NK-92 (cell line): ENCODE measurements around the gene NFATC2.

Experiments
- DNase-seq: peaks from one replicate; lab custom pipeline; 2025; ENCODE audit not compliant: unreplicated experiment; lab: John Stamatoyannopoulos, UW

Gene NFATC2

DNA sequence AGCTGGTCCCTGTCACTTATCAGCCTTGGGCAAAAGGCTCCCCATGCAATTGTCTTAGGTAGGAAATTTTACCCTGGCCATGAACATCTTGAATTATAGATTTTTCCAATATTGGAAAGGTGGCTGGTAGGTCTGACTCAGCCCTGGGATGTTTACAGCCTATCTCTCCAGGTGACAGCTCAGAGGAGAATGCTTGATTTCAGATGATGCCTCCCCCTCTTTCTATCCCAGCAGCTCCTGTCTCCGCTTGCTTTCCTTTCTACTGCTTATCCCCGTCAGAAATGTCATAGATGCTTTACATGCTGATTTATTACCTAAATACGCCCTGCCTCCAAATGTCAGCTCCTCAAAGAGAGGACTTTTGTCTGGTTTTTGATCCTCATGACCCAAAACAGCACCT is 109.6 kb downstream of the NFATC2 start:
- no peak for DNase-seq

DNA sequence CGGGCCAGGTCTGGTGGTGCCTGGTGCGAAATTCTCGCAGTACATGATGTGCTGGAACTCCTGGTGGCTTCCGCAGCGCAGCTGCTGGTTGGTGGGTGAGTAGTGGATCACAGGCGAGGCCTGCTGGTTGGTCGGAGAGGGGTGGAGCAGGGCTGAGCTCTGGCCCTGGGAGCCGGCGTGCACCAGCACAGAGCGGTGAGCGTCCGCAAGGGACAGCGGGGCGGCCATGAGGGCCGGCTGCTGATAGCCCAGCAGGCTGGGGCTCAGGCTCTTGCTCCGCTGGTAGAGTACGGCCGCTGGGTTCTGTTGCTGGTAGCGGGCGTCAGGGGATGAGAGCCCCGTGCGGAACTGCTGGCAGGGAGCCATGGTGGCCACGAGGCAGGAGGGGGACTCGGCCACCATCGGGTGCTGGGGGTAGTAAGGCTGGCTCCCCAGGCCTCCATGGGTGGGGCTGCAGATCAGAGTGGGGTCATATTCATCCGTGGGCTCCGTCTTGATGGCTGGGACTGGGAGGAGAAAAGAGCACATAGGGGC is 110.2 kb downstream of the NFATC2 start:
- no peak for DNase-seq

DNA sequence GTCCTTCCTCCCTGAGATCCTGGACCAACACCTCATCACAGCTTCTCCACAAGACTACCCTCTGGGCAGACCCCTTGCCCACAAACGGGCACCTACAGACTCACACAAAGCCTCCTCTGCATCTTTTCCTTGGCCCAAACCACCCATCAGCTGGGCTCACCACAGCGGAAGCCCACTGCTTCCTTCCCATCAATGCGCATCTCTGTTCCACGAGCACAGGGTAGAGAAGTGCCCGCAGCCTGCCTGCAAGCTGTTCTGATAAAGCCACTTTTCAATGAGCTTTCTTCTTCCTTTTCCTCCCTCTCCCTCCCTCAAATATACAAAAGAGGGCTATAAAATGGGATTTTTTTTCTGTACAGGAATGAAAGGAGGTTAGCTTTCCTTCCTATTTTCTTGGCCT is 111.2 kb downstream of the NFATC2 start:
- DNase-seq = no peak

DNA sequence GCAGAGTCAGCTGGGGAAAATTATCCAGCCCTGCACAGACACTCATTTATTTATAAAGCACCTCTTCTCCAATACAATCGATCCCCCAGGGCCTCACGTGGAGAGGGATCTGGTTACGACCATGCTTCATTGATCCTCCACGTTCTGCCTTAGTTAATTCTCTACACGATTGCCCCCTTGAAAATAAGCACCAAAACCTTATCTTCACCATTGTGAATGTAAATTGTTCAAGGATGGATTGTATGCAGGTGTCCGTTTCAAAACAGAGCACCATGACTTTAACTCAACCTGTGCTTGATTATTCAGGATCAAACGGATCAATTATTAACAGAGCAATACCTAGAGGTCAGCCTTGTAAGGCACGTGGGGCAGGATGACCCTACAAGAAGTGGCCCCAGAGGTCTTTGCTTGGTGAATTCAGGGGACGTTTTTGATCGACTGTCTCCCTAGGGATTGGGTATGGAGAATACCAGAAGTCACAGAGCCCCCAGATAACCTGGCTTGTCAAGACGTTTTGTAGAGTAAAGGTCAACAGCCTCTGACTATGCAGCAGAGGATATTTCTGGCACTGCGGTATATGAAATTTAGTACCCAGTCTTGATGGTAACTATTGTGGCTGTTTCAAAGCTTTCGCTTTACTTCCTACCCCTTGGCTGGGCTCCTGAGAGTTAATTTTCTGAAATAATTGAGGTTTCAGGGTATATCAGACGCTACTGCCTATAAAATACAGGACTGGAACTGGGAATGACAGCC is 112.1 kb downstream of the NFATC2 start:
- DNase-seq = no peak

DNA sequence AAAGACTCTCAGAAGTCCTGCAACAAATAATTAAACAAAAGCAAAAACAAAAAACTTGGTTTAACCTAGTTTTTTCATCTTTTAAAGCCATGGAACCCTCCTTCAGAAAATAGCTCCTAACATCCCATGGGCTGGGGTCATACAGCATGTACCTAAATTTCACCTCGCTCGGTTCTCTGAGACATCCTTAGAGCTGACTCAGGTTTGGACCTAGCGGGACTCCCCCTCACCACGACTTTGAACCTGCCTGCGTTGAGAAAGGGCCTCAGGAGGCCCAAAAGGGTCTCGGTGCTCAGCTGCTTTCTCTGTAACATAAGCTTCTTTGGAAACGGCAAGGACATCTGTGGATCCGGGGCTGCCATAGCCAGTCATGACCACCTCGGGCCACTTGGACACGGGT is 112.8 kb downstream of the NFATC2 start:
- no peak for DNase-seq

DNA sequence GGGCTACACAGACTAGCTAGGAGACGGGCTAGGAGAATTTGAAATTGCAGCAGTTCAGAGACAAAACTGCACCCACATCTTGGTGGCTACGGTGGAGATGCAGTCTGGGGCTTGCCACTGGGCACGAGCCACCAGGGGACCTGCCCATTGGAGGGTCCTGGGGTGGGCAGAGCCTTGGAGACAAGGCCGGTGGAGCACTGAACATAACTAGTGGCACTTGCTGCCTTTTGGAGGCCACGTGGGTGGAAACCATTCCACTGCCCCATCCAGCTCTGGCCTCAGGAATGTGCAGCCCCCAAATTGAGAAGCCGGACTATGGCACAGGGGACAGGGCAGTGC is 113.4 kb downstream of the NFATC2 start:
- DNase-seq = no peak

DNA sequence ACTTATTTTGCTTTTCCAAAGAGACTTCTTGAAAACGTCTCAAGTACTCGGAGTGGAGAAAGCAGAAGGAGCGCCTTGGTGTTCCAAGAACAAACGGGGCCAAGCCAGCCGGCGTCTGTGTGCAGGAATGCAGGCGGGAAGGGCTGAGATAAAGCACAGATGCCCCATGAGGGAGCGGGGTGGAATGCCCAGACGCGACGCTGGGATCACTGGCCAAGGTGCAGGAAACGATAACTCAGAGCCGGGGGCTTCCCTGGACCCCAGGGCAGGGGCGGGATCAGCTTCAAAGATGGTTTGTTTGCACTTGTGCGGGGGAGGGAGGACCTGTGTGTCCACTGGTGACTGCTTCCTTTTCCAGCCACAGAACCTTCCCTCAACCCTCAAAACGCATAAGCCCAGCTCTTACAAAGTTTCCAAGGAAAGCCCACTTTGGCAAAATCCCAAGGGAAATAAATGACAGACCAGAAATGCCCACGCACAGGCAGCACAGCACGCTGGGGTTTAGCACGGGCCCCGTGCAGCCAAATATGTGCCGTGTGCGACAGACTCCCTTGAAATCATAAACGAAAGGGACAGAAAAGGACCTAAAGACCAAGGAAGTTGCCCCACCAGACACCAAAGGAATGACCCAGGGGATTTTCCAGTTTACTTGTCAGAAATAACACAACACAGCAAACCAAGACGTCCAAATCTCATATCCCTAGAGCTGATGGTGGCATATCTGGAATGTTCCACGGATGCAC is 113.9 kb downstream of the NFATC2 start:
- no peak for DNase-seq

DNA sequence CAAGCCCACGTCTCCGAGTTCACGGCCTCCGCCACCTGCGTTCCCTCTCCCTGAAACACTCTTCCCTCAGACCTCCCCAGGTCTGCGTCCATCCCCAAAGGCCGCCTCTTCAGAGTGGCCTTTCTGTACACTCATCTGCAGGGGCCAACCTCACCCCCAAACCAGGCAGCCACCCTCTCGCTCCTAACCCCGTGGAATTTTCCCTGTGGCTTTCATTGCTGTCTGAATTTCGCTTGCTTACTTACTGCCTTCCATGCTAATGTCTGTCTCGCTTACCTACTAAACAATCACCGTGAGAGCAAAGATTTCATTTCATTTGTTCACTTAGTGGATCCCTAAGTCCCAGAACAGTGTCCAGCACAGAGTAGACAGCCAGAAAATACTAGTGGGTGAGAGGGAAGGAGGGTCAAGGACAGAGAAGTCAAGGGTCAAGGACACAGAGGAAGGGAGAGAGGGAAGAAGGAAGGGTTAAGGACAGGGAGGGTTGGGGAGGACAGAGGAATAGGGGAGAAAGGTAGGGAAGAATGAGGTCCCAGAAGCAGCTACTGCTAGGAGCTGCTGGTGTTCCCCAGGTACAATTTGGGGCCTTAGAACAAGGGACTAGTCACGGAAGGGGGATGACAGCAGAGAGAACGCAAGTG is 114.7 kb downstream of the NFATC2 start:
- DNase-seq = no peak

DNA sequence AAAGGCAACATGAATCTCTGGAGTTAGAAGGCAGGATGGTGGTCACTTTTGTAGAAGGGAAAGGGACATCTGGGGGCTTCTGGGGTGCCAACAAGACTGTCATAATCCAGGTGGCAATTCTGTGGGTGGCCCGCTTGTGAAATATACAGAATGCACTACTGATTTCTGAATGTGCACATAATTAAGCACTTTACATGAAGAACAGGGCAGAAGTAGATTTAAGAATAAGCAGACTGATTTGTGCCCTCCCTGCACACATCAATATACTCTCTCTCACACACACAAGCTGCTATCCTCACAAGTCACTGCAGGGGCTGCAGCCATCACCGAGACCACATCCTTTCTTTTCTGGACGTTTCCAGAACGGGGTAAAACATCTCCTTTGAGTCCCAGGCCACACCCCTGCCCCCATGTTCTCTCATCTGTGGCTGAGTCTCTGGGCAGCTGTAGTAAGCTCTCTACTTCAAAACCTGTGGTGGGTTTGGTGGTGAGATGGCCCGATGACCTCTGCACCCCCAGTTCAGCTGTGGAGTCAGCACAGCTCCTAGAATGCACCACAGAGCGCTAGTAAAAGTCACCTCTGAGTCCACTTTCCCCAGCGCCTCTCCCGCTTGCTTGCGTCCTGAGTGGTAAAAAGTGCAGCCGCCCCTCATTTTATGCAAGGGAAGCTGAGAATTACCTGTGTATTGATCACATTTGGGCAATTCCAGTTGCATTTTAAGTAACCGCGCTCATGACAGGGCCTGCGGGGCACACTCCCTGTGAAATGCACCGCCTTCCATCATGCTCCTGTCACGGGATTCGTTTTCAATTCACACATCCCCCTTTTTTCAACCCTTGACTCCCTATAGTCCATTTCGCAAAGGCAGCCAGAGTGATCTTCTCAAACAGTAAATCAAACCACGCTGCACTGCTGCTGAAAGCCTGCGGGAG is 115.5 kb downstream of the NFATC2 start:
- no peak for DNase-seq

DNA sequence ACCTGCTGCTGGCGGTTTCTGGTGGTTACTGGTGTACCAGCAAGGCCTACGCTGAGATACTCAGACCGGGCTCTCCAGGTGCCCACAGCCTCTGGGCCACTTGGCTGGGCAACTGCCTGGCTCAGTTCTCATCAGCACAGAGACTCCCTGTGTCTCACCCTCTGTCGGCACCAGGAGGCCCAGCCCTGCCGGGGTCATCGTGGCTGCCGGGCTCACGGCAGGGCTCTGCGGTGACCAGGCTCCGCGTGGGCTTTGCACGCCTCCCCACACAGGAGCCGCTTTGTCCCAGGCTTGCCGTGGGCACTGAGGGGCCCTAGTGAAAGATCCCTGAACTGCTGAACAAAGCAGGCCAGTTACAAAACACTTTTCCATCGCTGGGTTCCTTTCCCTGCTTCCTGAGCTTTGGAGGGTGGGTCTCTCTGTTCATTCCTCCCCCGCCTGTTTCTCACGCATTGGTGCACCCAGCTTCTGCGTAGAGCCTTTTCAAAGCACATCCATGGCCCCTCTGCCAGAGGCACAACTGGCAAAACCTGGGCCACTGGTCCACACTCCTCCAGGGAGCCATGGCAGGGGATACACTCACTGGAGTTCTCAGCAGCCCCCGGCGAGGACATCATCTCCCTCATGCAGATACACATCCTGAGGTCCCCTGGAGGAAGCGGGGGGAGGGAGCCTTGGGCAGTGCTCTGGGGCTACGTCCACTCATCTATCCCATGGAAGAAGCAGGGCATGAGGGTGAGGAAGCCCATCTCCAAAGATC is 117.0 kb downstream of the NFATC2 start:
- no peak for DNase-seq

DNA sequence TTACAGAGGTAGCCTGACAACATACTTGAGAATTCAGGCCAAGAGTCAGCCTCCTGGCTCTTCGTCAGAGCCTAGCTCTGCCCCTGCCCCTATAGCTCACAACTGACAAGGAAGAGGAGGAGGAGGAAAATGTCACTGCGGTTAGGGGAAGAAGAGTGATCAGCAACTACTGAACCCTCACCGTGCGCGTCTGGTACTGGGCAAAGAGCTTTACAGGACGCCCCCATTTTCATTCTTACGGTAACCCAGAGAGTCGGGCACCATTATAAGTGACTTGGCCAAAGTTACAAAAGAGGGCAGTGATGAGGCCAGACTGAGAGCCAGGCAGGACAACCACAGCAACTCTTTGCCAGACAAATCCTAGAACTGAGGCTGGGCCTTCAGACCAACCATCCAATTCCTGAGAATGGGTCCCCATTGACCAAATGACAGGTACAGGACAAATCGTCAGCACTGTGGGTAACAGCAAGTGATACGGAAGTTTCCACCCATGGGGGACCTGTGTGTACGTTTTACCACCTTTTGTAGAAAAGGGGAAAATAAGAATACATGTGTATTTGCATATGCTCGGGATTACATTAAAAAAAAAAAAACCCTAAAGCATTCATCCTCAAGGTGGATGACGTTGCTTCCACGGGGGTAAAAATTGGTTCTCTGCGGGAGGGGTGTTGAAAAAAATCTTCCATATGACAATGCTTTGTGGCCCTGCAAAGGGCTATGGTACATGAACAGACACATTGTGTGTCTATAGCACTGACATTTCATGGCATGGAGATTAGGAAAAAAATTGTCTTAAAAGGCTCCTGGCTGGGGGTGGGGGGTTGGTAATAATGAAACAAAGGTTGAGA is 118.0 kb downstream of the NFATC2 start:
- no peak for DNase-seq

DNA sequence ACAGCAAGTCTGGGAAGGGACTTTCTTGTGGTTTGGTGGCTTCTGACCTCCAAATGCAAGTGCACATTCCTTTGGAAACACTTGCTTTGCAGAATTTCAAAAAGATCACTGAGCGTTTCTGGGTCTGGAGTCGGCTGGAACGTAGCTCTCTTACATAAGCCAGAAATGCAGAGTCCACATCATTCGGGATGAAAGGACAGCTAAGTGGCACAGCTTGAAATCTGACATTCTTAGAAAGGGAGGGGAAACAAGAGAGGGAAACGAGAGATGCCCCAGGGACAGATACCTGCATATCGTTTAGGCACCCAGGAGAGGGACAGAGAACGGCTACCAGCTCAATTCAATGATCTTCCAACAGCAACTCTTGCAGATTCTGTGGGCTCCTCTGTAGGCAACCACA is 118.7 kb downstream of the NFATC2 start:
- no peak for DNase-seq

DNA sequence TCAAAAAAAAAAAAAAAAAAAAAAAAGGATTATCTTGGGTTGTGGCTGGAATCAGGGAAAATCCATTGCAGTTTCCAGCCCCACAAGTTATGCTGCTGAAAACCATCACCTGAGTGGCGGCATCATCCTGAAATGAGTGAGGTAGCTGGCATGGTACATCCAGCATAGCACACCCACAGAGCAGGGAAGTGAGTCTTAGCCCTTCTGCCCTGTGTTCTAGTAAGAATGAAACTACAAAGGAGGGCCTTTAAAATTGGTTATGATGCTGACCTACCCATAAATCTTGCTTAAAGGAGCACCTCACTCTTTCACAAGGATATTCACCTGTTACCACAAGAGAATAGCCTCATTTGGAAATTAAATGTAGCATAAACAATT is 119.2 kb downstream of the NFATC2 start:
- no peak for DNase-seq

DNA sequence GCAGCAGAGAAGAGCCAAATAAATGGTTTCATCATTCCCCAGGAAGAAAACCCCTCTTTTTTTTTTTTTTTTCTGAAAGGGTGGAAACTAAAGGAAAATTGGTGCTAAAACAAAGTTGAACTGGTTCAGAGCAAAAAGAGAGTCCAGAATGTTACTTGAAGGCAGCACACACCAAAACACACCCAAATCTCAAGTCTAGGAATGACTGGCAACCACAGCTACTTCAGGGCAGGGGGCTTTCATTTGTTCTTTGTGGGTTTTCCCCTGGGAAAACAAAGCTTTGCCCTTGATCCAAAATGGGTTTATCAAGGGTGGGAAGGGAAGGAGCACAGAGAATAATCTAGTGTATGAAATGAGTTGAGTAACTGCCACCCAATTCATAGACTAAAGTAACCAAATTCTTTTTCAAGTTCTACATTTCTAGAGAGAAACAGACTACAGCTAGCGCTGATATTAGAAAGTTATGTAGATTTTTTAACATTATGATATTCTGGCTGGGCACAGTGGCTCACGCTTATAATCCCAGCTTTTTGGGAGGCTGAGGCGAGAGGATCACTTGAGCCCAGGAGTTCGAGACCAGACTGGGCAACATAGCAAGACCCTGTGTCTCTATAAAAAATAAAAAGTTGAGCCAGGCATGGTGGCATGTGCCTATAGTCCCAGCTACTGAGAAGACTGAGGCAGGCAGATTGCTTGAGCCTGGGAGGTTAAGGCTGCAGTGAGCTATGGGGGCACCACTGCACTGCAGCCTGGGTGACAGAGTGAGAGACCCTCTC is 119.8 kb downstream of the NFATC2 start:
- no peak for DNase-seq

DNA sequence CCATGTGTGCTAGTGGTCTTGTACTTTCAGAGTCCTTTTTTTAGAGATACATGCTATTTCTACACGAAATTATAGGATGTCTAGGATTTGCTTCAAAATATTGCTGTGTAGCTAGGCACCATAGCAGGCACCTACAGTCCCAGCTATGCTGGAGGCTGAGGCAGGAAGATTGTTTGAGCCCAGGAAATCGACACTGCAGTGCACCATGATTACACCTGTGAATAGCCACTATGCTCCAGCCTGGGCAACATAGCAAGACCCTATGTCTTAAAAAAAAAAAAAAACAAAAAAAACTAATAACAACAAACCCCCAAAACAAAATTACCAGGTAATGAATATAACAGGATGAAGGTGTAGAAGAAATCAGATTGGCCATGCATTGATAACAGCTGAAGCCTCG is 121.7 kb downstream of the NFATC2 start:
- no peak for DNase-seq

DNA sequence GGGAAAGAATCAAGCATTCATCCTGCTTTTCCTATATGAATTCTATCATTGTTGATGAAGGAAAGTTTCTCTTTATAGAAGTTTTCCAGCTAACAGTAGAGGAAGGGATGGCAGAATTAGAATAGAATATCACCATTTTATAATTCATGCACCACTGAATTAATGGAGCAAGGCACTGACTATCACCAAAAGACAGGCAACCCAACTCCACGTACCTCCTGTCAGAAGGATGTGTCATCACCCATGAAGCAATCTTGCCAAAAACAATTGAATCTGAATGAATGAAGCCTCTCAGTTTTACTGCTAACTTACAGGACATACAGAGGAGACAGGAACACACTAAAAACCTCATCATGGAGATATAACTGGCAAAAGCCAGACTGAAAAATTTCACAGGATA is 122.4 kb downstream of the NFATC2 start:
- DNase-seq = no peak

DNA sequence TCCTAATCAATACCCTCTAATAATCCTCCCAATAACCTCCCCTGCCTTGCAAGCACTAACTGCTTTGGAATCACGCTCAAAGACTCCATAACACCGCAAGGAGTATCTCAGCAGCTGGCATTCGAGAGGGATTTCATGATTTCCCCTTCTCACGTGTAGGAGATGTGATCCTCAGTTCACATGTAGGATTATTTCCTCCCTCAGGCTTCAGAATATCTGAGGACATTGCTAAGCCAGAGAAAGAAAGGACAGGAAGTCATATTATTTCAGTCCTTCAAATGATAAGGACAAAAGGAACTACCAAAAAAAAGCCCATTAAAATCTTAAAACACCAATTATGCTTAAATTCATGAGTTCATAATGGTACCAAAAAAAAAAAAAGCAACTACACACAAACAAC is 122.9 kb downstream of the NFATC2 start:
- DNase-seq = no peak

DNA sequence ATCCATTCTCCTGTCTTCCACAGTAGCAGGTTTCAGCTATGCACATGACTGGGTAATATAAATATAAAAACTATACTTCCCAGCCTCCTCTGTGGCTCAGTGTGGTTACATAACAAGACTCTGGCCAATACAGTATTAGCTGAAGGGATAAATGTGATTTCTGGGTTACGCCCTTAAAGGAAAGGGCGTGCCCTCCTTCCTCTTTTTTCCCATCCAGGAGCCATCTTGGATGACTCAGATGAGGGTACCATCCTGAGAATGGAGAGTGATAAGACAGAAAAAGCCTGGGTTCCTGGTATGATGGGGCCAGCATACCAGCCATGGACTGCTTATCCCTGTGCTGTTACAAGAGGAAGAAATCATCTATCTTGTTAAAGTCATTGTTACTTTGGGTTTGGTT is 123.3 kb downstream of the NFATC2 start:
- no peak for DNase-seq

DNA sequence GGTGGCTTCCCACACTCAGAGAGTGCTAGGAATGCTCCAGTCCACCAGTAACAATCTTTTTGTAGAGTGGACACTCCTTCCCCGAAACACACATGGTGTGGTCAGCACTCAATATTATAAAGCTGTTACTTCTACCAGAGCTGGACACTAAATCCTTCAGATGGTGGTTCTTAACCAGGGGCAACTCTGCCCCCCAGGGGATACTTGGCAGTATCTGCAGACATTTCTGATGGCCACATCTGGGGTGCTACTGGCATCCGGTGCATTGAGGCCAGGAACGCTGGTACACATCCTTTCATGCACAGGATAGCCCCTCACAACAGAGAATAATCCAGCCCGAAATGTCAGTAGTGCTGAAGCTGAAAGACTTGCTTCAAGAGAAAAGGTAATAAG is 124.4 kb downstream of the NFATC2 start:
- DNase-seq = no peak
